BJ (cell line): Measurements from ENCODE around the gene SAP30L. TPM values are rescaled to one million over a fixed set of nuclear protein-coding genes. Genes with fewer than 3 reads are reported as not detected.

Experiments used
- CTCF ChIA-PET: fragments of 350-600 bp; formaldehyde crosslinking; extraction: SDS; loops from one replicate; lab custom pipeline; 2021; ENCODE audit warnings: antibody characterized with exemption, inconsistent platforms; lab: Yijun Ruan, JAX
- POLR2A ChIA-PET: fragments of 300-600 bp; sonication (Branson Sonifier 250); formaldehyde crosslinking; extraction: SDS; loops from one replicate; lab custom pipeline; 2021; ENCODE audit warnings: antibody characterized with exemption; lab: Charles Lee
- DNase-seq: peaks from one replicate; pipeline ENCODE4 v3.0.0-alpha.2; 2011; ENCODE audit warnings: low read depth
- H3K27me3 ChIP-seq: 2 replicates; pipeline ENCODE4 v1.6.0; 2011; ENCODE audit warnings: low read length; ENCODE audit not compliant: control insufficient read depth, insufficient read depth
- H3K36me3 ChIP-seq: 2 replicates; pipeline ENCODE4 v1.5.1; 2011; ENCODE audit warnings: low read length; ENCODE audit not compliant: control insufficient read depth, insufficient read depth
- H3K4me3 ChIP-seq: 2 replicates; pipeline ENCODE4 v1.5.1; 2011; ENCODE audit warnings: low read depth, mild to moderate bottlenecking, control low read depth, low read length
- CTCF ChIP-seq: IDR thresholded peaks from 2 replicates; pipeline ENCODE4 v1.5.1; 2011; ENCODE audit warnings: low read depth, mild to moderate bottlenecking, control low read depth, inconsistent platforms, low read length, moderate library complexity; ENCODE audit not compliant: insufficient read depth
- polyA plus RNA-seq: library from polyadenylated mRNA; depleted of rRNA; stranded (reverse); fragments of >200 nt; gene quantifications from 2 replicates; pipeline ENCODE4 v1.2.3, GENCODE V29; 2011

Gene SAP30L
- polyA plus RNA-seq, 1 experiment, result 26.3 TPM

GRCh38 chr5:154481584-154482381 lies 36.0 kb downstream of the SAP30L start:
- ChIA-PET POLR2A (no interaction called here), CTCF (interaction anchor here (0.8 to 1.4 kb wide), 2 partner anchors 14 to 22 kb away, joined by 3 read pairs; no protein-coding TSS in a partner anchor)
- Histone ChIP-seq H3K4me3 (no peak overlapping the region), H3K36me3 (no peaks in the 10 kb centered on the region), H3K27me3 (peaks cover 90% of the 10 kb centered on the region)
- no peak for TF ChIP-seq CTCF
- DNase-seq, result no peak

- DNase-seq, result no peak
- CTCF ChIA-PET, result interaction anchor here (0.7 to 2.4 kb wide), 4 partner anchors 15 to 38 kb away, joined by 3 to 14 read pairs (median 5); no protein-coding TSS in a partner anchor
- no peaks in the 10 kb centered on the region for H3K36me3 ChIP-seq
- H3K4me3 ChIP-seq, result no peak overlapping the region
- TF ChIP-seq CTCF, result no peak
- POLR2A ChIA-PET, result no interaction called here
- peaks cover 87% of the 10 kb centered on the region for H3K27me3 ChIP-seq
Measured at GRCh38 chr5:154482528-154483449, 37.0 kb downstream of the SAP30L start.

- ChIA-PET CTCF (interaction anchor here (0.7 to 2.4 kb wide), 6 partner anchors 12 to 159 kb away, joined by 3 to 14 read pairs (median 5); no protein-coding TSS in a partner anchor), POLR2A (no interaction called here)
- no peak overlapping the region for H3K4me3 ChIP-seq
- H3K36me3 ChIP-seq, result no peaks in the 10 kb centered on the region
- no peak for TF ChIP-seq CTCF
- peaks cover 79% of the 10 kb centered on the region for H3K27me3 ChIP-seq
- DNase-seq, result no peak
Measured at GRCh38 chr5:154483654-154484392, 38.0 kb downstream of the SAP30L start.

GRCh38 chr5:154484393-154485095 lies 38.7 kb downstream of the SAP30L start:
- DNase-seq, result no peak
- POLR2A ChIA-PET, result no interaction called here
- CTCF ChIA-PET, result interaction anchor here (0.8 to 2.4 kb wide), 6 partner anchors 8 to 126 kb away, joined by 3 to 14 read pairs (median 5); no protein-coding TSS in a partner anchor
- Histone ChIP-seq H3K4me3 (no peak overlapping the region), H3K27me3 (peaks cover 73% of the 10 kb centered on the region), H3K36me3 (no peaks in the 10 kb centered on the region)
- no peak for TF ChIP-seq CTCF
